22Rv1 (cell line): ENCODE results near the gene RAB11FIP3.

Experiments
- H3K27ac ChIP-seq: fragments of 450-650 bp; 2 replicates; pipeline ENCODE4 v1.5.1; 2017
- ZFX ChIP-seq: fragments of 450-650 bp; IDR thresholded peaks from 2 replicates; pipeline ENCODE4 v1.6.1; 2017; ENCODE audit warnings: antibody characterized with exemption, borderline replicate concordance
- TF ChIP-seq, protein P1 (sequence below): fragments of 450-650 bp; IDR thresholded peaks from 2 replicates; pipeline ENCODE4 v1.5.1; 2017; ENCODE audit warnings: mild to moderate bottlenecking

RAB11FIP3 gene

GRCh38 chr16:496097-496886 lies 70.8 kb downstream of the RAB11FIP3 start:
- no peak overlapping the region for H3K27ac ChIP-seq
- TF ChIP-seq, protein P1, sequence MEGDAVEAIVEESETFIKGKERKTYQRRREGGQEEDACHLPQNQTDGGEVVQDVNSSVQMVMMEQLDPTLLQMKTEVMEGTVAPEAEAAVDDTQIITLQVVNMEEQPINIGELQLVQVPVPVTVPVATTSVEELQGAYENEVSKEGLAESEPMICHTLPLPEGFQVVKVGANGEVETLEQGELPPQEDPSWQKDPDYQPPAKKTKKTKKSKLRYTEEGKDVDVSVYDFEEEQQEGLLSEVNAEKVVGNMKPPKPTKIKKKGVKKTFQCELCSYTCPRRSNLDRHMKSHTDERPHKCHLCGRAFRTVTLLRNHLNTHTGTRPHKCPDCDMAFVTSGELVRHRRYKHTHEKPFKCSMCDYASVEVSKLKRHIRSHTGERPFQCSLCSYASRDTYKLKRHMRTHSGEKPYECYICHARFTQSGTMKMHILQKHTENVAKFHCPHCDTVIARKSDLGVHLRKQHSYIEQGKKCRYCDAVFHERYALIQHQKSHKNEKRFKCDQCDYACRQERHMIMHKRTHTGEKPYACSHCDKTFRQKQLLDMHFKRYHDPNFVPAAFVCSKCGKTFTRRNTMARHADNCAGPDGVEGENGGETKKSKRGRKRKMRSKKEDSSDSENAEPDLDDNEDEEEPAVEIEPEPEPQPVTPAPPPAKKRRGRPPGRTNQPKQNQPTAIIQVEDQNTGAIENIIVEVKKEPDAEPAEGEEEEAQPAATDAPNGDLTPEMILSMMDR: no peak
- no peak for TF ChIP-seq ZFX

GRCh38 chr16:497258-497657 lies 71.8 kb downstream of the RAB11FIP3 start:
- H3K27ac ChIP-seq: no peak overlapping the region
- TF ChIP-seq, protein P1: no peak
- no peak for TF ChIP-seq ZFX

DNA sequence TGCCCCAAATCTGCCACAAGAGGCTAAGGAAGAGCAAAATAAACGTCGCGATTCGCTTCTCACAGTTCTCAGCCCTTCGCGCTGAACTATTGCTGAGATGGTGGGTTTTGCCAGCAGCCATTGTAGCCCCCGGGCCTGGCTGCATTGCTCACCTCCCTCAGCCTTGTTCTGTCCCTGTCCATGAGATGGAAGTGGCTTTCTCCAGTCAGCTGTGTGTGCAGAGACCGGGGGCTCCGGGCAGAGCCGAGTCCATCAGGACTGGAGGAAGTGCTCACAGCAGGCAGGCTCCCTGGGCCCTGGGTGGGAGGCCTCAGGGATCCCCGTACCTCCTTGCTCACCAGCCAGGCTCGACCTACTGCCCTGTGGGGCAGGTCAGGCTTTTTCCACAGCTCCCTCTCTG lies 74.5 kb downstream of the RAB11FIP3 start:
- H3K27ac ChIP-seq: peak overlapping the region; percentile 98
- no peak for TF ChIP-seq ZFX
- TF ChIP-seq, protein P1: no peak

GRCh38 chr16:500709-501108 lies 75.3 kb downstream of the RAB11FIP3 start:
- TF ChIP-seq ZFX: no peak
- TF ChIP-seq, protein P1: no peak
- H3K27ac ChIP-seq: peak overlapping the region; percentile 98

- TF ChIP-seq ZFX: no peak
- TF ChIP-seq, protein P1: no peak
- H3K27ac ChIP-seq: peak overlapping the region; percentile 98
These were observed 76.9 kb downstream of the RAB11FIP3 start for GRCh38 chr16:502179-502943.

DNA sequence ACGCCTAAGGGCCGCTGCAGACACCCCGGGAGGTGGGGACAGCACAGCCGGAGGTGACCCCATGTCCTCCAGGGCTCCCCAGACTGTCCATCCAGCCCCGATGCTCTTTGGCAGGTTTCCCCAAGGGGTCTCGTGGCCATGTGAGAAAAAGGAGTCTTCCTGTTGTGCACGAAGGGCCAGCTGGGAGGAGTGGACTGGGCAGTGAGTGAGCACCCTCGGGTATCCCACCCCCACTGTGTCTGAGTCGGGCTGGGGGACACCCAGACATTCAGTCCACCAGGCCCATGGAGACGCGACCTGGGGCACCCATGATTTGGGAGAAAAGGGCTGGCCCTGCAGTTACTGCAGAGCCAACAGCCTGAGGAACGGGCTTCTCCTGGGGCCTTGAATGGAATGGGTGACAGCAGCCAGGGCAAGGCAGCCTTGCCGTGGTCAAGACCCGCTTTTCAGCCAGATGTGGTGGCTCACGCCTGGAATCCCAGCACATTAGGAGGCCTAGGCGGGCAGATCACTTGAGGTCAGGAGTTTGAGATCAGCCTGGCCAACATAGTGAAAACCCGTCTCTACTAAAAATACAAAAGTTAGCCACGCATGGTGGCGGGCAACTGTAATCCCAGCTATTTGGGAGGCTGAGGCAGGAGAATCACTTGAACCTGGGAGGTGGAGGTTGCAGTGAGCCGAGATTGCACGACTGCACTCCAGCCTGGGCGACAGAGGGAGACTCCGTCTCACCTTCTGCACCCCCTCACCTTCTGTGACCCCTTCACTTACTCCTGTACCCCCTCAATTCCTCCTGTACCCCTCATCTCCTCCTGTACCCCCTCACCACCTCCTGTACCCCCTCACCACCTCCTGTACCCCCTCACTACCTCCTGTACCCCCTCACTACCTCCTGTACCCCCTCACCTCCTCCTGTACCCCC lies 78.0 kb downstream of the RAB11FIP3 start:
- peak overlapping the region; percentile 98 for H3K27ac ChIP-seq
- no peak for TF ChIP-seq ZFX
- TF ChIP-seq, protein P1: no peak
